Caco-2 (cell line): ENCODE data around the gene WBP4. TPM values are rescaled to one million over a fixed set of nuclear protein-coding genes. Genes with fewer than 3 reads are reported as not detected.

Experiments
- BruUV-seq: library from RNA; stranded (reverse); fragments of 400-500 nt; replicated peaks from 2 replicates; lab custom pipeline; 2021; lab: Mats Ljungman, UMichigan
- CTCF ChIA-PET: fragments of 300-600 bp; sonication (Branson Sonifier 250); formaldehyde crosslinking; loops from one replicate; lab custom pipeline; 2022; ENCODE audit warnings: antibody characterized with exemption; lab: Charles Lee
- POLR2A ChIA-PET: fragments of 300-600 bp; sonication (Branson Sonifier 250); formaldehyde crosslinking; loops from one replicate; lab custom pipeline; 2022; ENCODE audit warnings: antibody characterized with exemption; lab: Charles Lee
- DNase-seq, 2 experiments: peaks; one replicate each; pipeline versions ENCODE4 v3.0.0 to v3.0.0-alpha.2; 2020 to 2022
- H3K27me3 ChIP-seq: replicated peaks from 2 replicates; pipeline ENCODE4 v1.6.0; 2011; ENCODE audit warnings: low read length; ENCODE audit not compliant: control insufficient read depth, insufficient read depth
- H3K36me3 ChIP-seq: 2 replicates; pipeline ENCODE4 v1.5.1; 2011; ENCODE audit warnings: low read length; ENCODE audit not compliant: control insufficient read depth, insufficient read depth
- H3K4me1 ChIP-seq: fragments of 250-450 bp; sonication (Bioruptor Pico); 2 replicates; pipeline ENCODE4 v1.5.1; 2020; ENCODE audit warnings: mild to moderate bottlenecking
- H3K4me3 ChIP-seq: 2 replicates; pipeline ENCODE4 v1.5.1; 2011; ENCODE audit warnings: low read depth, mild to moderate bottlenecking, control low read depth, low read length
- H3K9me3 ChIP-seq: fragments of 250-450 bp; sonication (Bioruptor Pico); 2 replicates; pipeline ENCODE4 v1.5.1; 2020; ENCODE audit warnings: mild to moderate bottlenecking, moderate library complexity
- H3K27ac Mint-ChIP-seq: one replicate; pipeline ENCODE4 v1.8.0; 2022; ENCODE audit warnings: mixed read lengths; ENCODE audit not compliant: unreplicated experiment
- H3K27me3 Mint-ChIP-seq: one replicate; pipeline ENCODE4 v1.8.0; 2022; ENCODE audit warnings: mixed read lengths; ENCODE audit not compliant: insufficient read depth, unreplicated experiment
- H3K36me3 Mint-ChIP-seq: one replicate; pipeline ENCODE4 v1.8.0; 2022; ENCODE audit warnings: mild to moderate bottlenecking, mixed read lengths; ENCODE audit not compliant: insufficient read depth, unreplicated experiment
- H3K4me1 Mint-ChIP-seq: one replicate; pipeline ENCODE4 v1.8.0; 2022; ENCODE audit warnings: low read depth, mixed read lengths; ENCODE audit not compliant: unreplicated experiment
- H3K4me3 Mint-ChIP-seq: one replicate; pipeline ENCODE4 v1.8.0; 2022; ENCODE audit warnings: mild to moderate bottlenecking, moderate library complexity, mixed read lengths; ENCODE audit not compliant: unreplicated experiment
- H3K9me3 Mint-ChIP-seq: one replicate; pipeline ENCODE4 v1.8.0; 2022; ENCODE audit warnings: mixed read lengths; ENCODE audit not compliant: unreplicated experiment
- CTCF ChIP-seq, 2 experiments: fragments of 200-600 bp in 1 of 2; IDR thresholded peaks; 1 replicate in 1 of 2; 2 replicates in 1 of 2; pipeline versions ENCODE4 v1.5.1 to v1.8.0; 2011 to 2022; ENCODE audit warnings: antibody characterized with exemption in 1 of 2, control low read depth in 1 of 2, inconsistent platforms in 1 of 2, low read depth in 1 of 2, low read length in 1 of 2, mild to moderate bottlenecking in 1 of 2, moderate library complexity in 1 of 2; ENCODE audit not compliant: insufficient read depth in 1 of 2, severe bottlenecking in 1 of 2, unreplicated experiment in 1 of 2
- intact Hi-C: fragments of 100-400 bp; cut with micrococcal nuclease; formaldehyde crosslinking; loops from one replicate; pipeline ENCODE4 v1.10.0; 2022; ENCODE audit not compliant: unreplicated experiment
- total RNA-seq: library from RNA; stranded (reverse); gene quantifications from 2 replicates; pipeline ENCODE4 v1.2.3, GENCODE V29; 2022

WBP4 gene
- total RNA-seq, 1 experiment from 2014 or later = 13.6 TPM

- intact Hi-C loops = no loop called here
- no peak for TF ChIP-seq CTCF (IDR thresholded peaks at IDR 0.05; ENCODE audit: insufficient read depth in 1 of 2, low read depth in 1 of 2, low read length in 1 of 2, severe bottlenecking in 1 of 2, unreplicated experiment in 1 of 2)
- POLR2A ChIA-PET = no interaction called here
Measured at GRCh38 chr13:41048640-41049039, 12.7 kb upstream of the WBP4 start.

GRCh38 chr13:41049480-41050440, 11.5 kb upstream of the WBP4 start:
- no peak for TF ChIP-seq CTCF (IDR thresholded peaks at IDR 0.05; ENCODE audit: insufficient read depth in 1 of 2, low read depth in 1 of 2, low read length in 1 of 2, severe bottlenecking in 1 of 2, unreplicated experiment in 1 of 2)
- Histone ChIP-seq H3K27me3 (no peaks in the 10 kb centered on the region), H3K36me3 (peaks cover 5% of the 10 kb centered on the region), H3K9me3 (peaks cover 16% of the 10 kb centered on the region), H3K4me3 (no peak overlapping the region), H3K4me1 (peaks cover 5% of the 10 kb centered on the region)
- intact Hi-C loops = no loop called here
- peak overlapping the region; percentile 4 for H3K27ac Mint-ChIP-seq
- DNase-seq = no peak
- H3K36me3 Mint-ChIP-seq = peaks cover 85% of the 10 kb centered on the region
- peaks cover 17% of the 10 kb centered on the region for H3K4me1 Mint-ChIP-seq
- CTCF ChIA-PET = no interaction called here
- POLR2A ChIA-PET = no interaction called here
- H3K9me3 Mint-ChIP-seq = peaks cover 45% of the 10 kb centered on the region
- H3K27me3 Mint-ChIP-seq = no peaks in the 10 kb centered on the region
- no peak overlapping the region for H3K4me3 Mint-ChIP-seq
- BruUV-seq = no TSS peak

More at GRCh38 chr13:41048640-41049039, 12.7 kb upstream of the WBP4 start:
- Histone ChIP-seq H3K9me3 (peaks cover 16% of the 10 kb centered on the region), H3K4me3 (no peak overlapping the region), H3K27me3 (no peaks in the 10 kb centered on the region), H3K36me3 (peaks cover 5% of the 10 kb centered on the region), H3K4me1 (no peaks in the 10 kb centered on the region; the same call in 1 of the 2 replicates)
- H3K27ac Mint-ChIP-seq = peak overlapping the region; percentile 34
- peaks cover 87% of the 10 kb centered on the region for H3K36me3 Mint-ChIP-seq
- H3K9me3 Mint-ChIP-seq = peaks cover 51% of the 10 kb centered on the region
- no TSS peak for BruUV-seq
- DNase-seq = no peak
- H3K4me1 Mint-ChIP-seq = peaks cover 12% of the 10 kb centered on the region
- H3K4me3 Mint-ChIP-seq = no peak overlapping the region
- no peaks in the 10 kb centered on the region for H3K27me3 Mint-ChIP-seq
- CTCF ChIA-PET = no interaction called here

- no peak for TF ChIP-seq CTCF (IDR thresholded peaks at IDR 0.05; ENCODE audit: insufficient read depth in 1 of 2, low read depth in 1 of 2, low read length in 1 of 2, severe bottlenecking in 1 of 2, unreplicated experiment in 1 of 2)
- Mint-ChIP-seq H3K4me1 (peaks cover 43% of the 10 kb centered on the region), H3K9me3 (peaks cover 19% of the 10 kb centered on the region), H3K27me3 (no peaks in the 10 kb centered on the region), H3K36me3 (peaks cover 76% of the 10 kb centered on the region), H3K4me3 (no peak overlapping the region), H3K27ac (no peak overlapping the region)
- Histone ChIP-seq H3K9me3 (peaks cover 15% of the 10 kb centered on the region), H3K4me1 (peaks cover 27% of the 10 kb centered on the region), H3K4me3 (no peak overlapping the region), H3K27me3 (no peaks in the 10 kb centered on the region), H3K36me3 (peaks cover 5% of the 10 kb centered on the region)
- DNase-seq = no peak
- CTCF ChIA-PET = interaction anchor here (0.7 kb wide), 1 partner anchor 139 kb away, joined by 3 read pairs; no protein-coding TSS in a partner anchor
- no TSS peak for BruUV-seq
- intact Hi-C loops = no loop called here
- POLR2A ChIA-PET = no interaction called here
Measured at GRCh38 chr13:41052441-41052840, 8.9 kb upstream of the WBP4 start.
